Activated CD4-positive, alpha-beta T cell treated with anti-CD3 and anti-CD28 coated beads, Interleukin-2, amount 50 U/mL, for 4 hours (primary cell): ENCODE data around the gene GABRD.

Source experiments
- DNase-seq, 2 experiments: peaks; one replicate each; pipeline ENCODE4 v3.0.0-alpha.2; 2020

Gene GABRD

DNA sequence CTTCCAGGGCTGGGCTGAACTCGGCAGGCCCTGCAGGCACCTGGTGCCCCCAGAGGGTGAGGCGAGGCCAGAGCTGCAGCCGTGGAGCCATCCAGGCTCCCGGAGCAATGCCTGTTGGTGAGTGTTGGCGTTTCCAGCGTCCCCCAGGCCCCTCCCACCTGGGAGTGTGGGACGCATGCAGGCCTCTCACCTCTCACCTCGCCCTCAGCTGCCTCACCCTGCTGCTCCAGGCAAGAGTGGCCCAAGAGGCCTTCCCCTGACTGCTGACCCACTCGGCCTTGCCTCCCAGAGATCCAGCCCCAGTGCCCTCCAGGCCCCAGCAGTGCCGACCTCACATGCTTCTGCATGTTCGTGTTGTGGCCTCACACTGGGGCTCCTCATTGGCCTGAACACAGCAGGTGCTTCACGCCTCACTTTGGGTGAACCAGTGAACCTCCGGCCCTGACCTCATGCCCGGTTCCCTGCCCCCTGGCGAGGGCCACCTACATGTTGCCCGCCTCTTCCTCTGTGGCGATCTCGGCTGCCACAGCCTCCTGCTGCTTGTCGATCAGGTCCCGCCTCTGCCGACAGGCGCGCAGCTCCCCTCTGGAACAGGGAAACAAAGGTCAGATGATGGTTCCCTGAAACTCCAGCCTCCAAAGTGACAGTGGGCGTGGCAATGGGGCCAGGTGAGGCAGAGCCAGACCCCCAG, 32.5 kb upstream of the GABRD start:
- no peak for DNase-seq

GRCh38 chr1:1987142-1987510, 32.0 kb upstream of the GABRD start:
- no peak for DNase-seq

DNA sequence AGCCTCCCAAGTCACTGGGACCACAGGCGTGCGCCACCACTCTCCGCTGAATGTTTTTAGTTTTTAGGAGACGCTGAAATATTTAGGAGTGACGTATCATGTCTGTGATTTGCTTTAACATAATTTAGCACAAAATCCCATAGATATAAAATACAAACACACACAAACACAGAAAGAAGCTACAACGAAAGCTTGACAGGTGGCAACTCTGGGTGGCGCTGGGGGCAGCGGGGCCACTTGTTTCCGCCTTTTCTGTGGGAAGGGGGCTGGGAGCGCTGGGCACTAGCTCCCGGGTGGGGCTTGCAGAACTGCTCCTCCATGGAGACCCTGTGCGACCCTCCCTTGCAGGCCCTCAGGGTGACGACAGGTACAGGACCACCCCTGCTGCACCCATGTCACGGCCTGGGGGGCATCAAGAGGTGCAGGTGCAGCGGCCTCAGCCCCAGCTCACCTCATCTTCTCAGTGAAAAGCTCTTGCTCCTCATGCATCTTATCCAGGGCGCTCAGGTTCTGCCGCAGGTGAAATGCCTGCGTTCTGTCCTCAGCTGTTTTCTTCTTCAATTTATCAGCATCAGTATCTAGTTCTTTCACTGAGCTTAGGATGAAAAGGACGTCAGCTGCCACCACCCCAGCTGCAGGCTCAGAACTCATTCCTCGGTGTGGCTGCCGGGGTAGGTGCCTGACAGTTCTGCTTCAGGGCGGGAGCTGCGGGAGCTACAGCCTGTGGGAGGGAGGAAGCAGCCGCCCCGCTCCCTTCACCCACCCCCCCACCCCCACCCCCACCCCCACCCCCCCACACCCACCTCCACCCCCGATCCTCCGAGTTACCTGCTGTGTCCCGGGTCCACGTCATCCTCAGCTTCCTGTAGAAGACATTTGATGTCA, 30.8 kb upstream of the GABRD start:
- DNase-seq = no peak

- no peak for DNase-seq
Measured at GRCh38 chr1:1989102-1989542, 30.0 kb upstream of the GABRD start.

GRCh38 chr1:1989789-1990188, 29.4 kb upstream of the GABRD start:
- DNase-seq = no peak

- no peak for DNase-seq
Measured at GRCh38 chr1:1990222-1990621, 28.9 kb upstream of the GABRD start.

DNA sequence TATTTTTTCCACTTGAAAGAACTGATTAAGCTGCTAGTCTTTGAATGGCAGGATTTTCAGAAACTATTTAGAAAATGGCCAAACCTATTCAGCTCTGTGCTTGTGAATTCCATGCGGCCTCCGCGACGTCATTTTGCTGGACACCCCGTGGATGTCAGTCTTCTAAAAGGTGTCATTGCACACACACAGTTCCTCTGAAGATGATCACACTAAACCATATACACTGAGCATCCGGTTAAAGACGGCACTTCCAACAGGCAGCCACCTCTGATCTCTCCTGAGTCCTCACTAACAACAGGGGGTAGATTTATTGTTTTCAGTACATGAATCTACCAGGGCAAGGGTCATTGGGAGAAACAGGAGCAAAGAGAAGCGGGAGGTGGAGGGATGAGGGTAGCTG, 24.6 kb upstream of the GABRD start:
- no peak for DNase-seq

DNA sequence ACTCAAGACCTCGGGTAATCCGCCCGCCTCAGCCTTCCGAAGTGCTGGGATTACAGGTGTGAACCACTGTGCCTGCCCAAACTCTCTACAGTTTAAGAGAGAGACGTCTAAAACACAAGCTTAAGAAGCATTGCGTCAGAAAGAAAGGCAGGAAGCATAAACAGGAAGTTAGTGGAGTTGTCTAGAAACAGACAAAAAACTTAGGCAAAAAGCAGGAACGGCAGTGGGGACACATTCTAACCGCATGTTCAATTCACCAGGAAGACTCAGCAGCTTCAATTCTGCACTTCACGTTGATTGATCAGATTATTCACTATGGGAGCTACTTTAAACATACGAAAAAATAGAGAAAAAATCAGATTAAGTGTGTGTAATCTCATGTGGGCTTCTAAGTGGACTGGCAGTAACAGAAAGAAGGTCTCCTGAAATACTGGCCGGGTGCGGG, 22.9 kb upstream of the GABRD start:
- DNase-seq = no peak

- DNase-seq = no peak
Measured at GRCh38 chr1:1997576-1997975, 21.6 kb upstream of the GABRD start.

DNA sequence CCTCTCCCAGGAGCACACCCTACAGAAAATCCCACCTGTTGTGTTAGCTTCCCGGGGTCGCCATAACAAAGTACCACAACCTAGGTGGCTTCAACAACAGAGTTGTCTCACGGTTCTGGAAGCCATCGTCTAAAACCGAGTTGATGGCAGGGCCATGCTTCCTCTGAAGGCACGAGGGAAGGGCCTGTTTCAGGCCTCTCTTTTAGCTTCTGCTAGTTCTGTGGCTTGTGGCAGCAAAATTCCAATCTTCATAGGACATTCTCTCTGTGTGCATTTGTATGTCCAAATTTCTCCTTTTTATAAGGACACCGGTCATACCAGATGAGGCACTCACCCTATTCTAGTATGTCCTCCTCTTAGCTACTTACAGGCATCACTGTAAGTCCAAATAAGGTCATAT, 18.7 kb upstream of the GABRD start:
- DNase-seq = no peak

- DNase-seq = no peak
Measured at GRCh38 chr1:2000850-2001249, 18.3 kb upstream of the GABRD start.

DNA sequence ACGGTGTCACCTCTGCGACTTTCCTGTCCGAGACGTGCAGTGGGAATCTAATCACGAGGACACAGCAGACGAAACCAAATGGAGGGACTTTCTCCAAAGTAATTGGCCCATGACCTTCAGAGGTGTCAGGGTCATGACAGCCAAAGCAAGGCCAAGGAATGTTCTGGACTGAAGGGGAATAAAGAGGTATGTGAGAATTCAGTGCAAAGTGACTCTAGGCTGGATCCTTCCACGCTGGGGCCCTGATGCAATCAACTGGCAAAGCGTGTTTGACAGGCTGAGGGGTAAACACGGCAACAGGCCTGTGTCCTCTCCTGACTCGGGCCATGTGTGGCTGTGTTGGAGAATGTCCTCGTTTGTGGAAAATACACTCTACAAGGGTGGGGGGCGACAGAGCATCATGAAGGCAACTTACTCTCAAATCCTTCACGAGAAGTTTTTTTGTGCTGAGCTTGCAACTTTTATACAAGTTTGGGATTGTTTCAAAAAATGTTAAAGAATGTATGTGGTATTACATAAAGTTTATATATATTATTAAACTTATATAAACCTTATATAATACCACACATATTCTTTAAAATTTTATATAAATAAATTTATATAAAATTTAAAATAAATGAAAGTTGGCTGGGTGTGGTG, 17.3 kb upstream of the GABRD start:
- no peak for DNase-seq

DNA sequence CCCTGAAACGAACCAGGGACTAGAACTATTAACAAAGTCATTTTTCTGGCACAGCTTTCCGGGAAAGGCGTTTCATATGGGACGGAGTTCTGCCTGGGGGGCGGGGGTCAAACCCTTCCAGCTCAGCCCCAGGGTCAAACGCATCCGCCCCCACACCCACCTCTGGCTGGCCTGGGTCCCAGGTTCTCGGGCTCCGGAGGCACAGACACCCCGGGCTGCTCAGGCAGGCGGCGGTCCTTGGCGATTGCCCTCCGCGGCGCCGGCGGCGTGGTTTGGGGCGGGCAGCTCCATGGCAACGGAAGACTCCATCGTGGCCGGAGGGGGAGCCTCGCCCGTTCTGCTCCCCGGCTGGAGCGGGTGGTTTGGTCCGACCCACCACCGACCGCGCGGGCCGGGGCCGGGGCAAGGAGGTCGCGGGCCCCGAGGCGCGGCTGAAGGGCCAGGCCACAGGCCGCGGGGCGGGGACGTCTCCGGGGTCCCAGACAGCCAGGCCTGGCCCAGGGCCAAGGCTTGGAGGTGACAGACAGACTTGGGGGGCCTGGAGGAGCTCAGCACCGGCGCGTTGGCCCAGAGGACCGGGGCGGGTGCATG, 15.5 kb upstream of the GABRD start, which contains the start of gene CFAP74:
TSS of gene CFAP74 (minus strand) at position 246 of the 591 bp plus-strand sequence. CDS start 12,830 bp downstream, outside the sequence.
- no peak for DNase-seq

DNA sequence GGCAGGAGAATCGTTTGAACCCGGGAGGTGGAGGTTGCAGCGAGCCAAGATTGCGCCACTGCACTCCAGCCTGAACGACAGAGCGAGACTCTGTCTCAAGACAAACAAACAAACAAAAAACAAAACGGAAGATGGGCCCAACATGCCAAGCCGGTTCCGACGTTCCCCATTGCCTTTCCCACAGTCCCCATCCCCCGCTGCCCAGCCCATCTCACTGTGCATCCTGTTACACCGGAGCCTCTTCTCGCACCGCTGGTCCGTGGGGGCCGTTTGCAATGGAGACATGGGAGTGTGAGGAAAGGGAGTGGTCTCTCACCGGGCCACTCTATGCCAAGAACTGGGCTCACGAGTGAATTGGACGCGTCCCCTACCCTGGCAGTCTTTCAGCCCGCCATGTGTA, 14.3 kb upstream of the GABRD start:
- DNase-seq = no peak

GRCh38 chr1:2009101-2010053, 9.8 kb upstream of the GABRD start:
- no peak for DNase-seq

- DNase-seq = no peak
Measured at GRCh38 chr1:2014181-2014580, 5.0 kb upstream of the GABRD start.

- no peak for DNase-seq
Measured at GRCh38 chr1:2014741-2015735, 4.1 kb upstream of the GABRD start.

DNA sequence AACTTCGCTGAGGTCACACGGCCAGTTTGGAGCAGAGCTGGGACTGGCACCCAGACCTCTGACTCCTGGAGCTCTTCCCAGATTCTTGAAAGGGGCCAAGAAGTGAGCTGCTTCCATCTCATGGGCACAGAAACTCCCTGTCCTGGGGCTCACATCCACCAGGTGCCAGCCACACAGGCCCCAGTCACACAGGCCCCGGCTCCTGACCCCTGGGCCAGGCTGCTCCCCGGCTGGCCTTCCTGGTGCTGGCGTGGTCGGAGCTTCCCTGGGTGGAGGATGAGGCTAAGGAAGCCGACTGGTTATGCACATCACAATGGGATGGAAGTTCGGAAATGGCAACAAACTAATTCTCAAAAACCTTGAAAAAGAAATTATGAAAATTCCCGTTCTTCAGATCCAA, 3.0 kb upstream of the GABRD start:
- no peak for DNase-seq

DNA sequence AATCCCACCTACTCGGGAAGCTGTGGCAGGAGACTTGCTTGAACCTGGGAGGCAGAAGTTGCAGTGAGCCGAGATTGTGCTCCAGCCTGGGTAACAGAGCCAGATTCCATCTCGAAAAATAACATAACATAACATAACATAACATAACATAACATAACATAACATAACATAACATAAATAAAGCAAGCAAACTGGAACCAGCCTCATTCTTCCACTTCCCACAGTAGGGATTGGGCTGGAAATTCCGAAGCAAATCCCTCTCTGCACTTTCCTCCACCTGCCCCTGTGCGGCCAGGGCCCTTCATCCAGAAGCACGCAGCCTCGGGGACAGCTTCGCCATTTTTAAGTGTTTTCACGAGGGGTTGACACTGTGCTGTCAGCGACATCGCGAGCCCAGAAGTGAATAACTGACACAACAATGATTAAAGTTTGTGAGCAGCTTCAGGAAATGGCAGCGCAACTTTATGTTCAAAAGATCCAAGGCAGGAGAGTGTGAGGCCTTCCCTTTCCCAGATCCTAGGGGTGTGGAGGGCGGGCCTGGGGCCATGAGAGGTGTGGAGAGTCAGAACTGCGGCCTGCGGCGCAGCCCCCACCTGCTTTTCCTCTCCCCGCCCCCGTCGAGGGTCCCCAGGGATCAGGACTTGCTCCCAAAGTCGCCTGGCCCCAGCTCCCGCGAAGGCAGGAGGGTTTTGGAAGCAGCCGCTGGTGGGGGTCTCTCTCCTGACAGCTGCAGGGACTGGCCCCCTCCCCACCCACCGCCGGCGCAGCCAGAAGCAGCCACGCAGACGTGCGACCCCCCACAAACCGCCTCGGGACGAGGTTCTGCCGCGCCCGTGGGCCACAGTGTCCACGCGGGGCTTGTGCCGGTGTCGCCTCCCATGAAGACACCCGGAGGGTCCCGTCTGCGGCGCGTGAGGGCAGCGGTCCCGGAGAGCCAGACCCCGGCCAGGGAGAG, 651 bp upstream of the GABRD start:
- DNase-seq = no peak
